HL-60 (cell line): ENCODE results near the gene WFDC12.

ENCODE experiments used
- CTCF ChIP-seq: IDR thresholded peaks from one replicate; pipeline ENCODE4 v1.5.1; 2011; ENCODE audit warnings: low read length, control low read depth, inconsistent platforms; ENCODE audit not compliant: insufficient read depth
- POLR2AphosphoS5 ChIP-seq: IDR thresholded peaks from 2 replicates; pipeline ENCODE4 v1.6.1; 2012; ENCODE audit warnings: low read depth

GRCh38 chr20:45077559-45077958, 46.7 kb downstream of the WFDC12 start:
- TF ChIP-seq CTCF, result no peak
- TF ChIP-seq POLR2AphosphoS5, result no peak
